ENCODE measurements around the gene AQP7.
"Not testable (repeated sequence)": the region's sequence is repeated elsewhere in the genome, so short reads cannot be mapped to it uniquely, and the experiment has no call there.

The AQP7 gene

DNA sequence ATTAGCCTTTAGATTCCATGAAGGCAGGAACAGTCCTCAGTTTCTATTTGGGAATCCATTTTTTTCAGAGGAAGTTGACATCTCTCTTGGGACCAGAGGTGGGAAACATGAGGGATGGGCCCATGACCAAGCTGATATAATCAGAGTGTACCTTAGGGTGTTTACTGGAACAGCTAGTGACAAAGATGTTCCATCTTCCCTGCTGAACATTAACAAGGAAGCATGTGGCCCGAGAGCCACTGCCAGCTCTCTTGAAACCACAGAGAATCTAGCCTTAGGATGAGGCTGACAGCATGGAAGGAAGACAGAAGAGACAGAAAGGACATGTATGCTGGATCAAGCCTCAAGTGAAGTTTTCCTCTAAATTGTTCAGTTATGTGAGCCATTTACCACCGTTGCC is 29.1 kb upstream of the AQP7 start:
- DNase-seq: no peak

DNA sequence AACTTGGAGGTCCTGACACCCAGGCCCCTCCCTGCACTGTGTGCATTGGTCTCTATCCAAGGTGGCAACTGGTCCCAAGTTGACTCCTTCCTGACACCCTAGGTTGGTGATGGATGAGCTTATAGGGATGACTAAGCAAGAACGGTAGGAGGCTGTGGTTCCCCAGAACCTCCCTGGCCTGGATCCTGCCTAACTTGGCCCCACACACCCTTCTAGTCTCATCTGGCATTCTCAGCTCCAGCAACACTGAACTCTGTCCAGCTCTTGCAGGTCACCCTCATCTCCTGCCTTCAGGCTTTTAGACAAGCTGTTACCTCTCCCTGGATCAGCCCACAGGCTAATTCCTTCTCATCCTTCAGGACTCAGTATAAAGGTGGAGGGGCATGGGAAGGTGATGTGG is 28.6 kb upstream of the AQP7 start:
- no peak for DNase-seq

DNA sequence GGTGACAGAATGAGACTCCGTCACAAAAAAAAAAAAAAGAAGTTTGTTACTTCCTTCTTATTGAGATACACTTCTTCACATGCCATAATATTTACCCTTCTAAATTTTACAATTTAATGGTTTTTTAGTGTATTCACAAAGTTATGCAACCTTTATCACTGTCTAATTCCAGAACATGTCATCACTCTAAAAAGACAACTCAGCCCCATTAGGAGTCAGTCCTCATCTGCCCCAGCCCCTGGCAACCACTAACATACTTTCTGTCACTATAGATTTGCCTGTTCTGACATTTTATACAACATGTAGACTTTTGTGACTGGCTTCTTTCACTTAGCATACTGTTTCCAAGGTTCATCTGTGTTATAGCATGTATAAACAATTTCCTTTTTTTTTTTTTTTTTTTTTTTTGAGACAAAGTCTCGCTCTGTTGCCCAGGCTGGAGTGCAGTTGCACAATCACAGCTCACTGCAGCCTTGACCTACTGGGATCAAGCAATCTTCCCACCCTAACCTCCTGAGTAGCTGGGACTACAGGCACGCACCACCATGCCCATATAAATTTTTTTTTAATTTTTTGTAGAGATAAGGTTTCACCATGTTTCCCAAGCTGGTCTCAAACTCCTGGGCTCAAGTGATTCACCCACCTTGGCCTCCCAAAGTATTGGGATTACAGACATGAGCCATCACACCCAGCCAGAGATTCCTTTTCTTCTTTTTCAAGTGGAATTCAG is 27.1 kb upstream of the AQP7 start:
- DNase-seq: no peak

DNA sequence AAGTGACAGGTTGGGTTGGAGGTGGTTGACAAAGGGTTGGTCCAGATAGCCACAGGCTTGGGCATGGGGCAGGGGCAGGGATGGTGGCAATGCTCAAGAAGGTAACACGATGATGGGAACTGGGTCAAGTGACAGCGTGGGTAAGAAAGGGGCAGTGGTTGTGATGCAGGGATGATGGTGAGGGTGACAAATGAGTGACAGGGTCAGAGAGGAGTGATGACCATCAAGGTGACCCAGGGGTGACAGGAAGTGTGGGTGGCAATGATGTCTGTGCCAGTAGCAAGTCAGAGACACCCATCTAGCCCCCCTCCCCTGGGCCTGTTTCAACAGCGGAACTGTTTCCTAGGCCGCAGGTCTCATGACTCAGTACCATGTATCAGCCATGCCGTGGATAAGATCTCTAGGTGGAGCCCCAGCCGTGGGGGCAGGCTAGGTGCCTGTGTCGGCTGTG is 24.5 kb upstream of the AQP7 start:
- peak; percentile 22 to 31 for DNase-seq

- DNase-seq: no peak
Measured at GRCh38 chr9:33425128-33425533, 22.8 kb upstream of the AQP7 start.

- not testable (repeated sequence) for DNase-seq
Measured at GRCh38 chr9:33424492-33424891, 22.1 kb upstream of the AQP7 start.

DNA sequence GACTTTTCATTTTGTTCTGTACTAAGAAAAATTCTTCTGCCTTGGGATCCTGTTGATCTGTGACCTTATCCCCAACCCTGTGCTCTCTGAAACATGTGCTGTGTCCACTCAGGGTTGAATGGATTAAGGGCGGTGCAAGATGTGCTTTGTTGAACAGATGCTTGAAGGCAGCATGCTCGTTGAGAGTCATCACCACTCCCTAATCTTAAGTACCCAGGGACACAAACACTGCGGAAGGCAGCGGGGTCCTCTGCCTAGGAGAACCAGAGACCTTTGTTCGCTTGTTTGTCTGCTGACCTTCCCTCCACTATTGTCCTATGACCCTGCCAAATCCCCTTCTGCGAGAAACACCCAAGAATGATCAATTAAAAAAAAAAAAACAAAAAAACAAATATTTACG is 21.7 kb upstream of the AQP7 start:
- not testable (repeated sequence) for DNase-seq

DNA sequence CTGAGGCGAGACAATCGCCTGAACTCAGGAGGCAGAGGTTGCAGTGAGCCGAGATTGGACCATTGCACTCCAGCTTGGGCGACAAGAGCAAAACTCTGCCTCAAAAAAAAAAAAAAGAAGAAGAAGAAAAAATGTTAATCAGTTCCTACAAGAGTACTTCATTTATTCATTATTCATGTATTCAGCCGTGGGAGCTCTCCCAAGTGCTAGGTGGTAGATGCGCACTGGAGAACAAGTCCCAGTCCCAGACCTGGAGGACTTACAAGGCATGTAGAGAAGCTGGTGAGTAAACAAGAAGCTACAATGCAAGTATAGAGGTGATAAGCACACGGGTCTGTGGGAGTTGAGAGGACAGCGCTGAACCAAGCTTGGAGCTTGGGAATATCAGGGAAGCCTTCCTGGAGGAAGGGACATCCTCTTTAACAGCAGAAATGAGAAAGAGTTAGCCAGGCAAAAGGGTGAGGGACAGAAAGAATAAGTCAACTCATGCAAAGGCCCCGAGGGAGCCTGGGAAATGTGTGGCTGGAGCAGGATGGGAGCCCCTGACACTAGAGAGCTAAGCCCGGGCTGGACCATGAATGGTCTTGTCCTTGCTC is 17.4 kb upstream of the AQP7 start:
- DNase-seq: no peak

- DNase-seq: no peak
Measured at GRCh38 chr9:33418090-33418489, 15.7 kb upstream of the AQP7 start.

DNA sequence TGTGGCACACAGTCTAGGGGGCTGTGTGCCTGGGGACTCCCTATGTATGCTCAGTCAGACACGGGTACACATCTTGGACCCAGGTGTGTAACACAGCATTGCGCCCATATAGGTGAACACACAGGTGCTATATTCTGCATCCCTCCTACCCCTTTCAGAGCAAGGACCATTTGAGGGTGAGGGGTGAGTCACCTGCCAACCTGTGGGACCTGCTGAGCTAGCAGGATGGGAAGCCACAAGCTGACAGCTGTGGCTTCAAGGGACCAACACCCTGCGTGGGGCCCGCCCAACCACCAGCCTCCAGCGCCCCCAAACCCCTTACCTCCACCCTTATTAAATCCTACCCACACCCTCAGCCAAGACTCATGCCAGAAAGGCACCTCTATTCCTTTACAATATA is 14.6 kb upstream of the AQP7 start:
- peak; percentile 19 to 38 for DNase-seq

- peak; percentile 89 to 92 for DNase-seq
Measured at GRCh38 chr9:33415501-33416038, 13.2 kb upstream of the AQP7 start.

DNA sequence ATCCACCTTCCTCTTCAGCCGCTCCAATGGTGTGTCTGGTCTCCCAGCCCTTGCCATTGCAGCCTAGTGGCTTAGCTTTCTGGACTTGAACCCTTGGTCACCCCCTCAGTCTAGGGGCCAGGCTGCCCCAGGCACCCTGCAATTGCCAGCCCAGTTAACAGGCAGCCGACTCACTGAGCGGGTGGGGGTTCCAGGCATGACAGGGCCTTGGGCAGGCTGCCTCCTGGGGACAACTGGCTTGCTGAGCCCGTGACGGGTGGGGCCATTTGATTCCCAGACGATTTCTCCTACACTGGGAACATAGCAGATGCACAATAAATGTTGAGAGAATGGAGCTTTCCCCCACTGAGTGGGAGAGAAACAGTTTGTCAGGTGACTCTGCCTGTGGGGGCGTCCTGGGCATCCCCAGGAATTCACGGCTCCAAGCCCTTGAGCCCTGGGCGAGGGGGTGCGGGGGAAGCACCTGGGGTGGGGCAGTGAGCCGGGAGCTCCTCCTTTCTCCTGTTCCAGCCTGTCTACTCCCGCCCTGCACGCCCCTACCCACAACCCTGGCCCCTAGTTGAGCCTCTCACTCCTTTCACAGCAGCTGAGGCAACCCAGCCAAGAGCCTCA is 12.6 kb upstream of the AQP7 start:
- no peak for DNase-seq

- peak in 1 of 2 donors; percentile 4 for DNase-seq
Measured at GRCh38 chr9:33414268-33414667, 11.9 kb upstream of the AQP7 start.

GRCh38 chr9:33408087-33408486 is 5.7 kb upstream of the AQP7 start:
- DNase-seq: no peak

GRCh38 chr9:33407061-33407460 is 4.7 kb upstream of the AQP7 start:
- no peak for DNase-seq

GRCh38 chr9:33404788-33405362 is 2.5 kb upstream of the AQP7 start:
- no peak for DNase-seq

DNA sequence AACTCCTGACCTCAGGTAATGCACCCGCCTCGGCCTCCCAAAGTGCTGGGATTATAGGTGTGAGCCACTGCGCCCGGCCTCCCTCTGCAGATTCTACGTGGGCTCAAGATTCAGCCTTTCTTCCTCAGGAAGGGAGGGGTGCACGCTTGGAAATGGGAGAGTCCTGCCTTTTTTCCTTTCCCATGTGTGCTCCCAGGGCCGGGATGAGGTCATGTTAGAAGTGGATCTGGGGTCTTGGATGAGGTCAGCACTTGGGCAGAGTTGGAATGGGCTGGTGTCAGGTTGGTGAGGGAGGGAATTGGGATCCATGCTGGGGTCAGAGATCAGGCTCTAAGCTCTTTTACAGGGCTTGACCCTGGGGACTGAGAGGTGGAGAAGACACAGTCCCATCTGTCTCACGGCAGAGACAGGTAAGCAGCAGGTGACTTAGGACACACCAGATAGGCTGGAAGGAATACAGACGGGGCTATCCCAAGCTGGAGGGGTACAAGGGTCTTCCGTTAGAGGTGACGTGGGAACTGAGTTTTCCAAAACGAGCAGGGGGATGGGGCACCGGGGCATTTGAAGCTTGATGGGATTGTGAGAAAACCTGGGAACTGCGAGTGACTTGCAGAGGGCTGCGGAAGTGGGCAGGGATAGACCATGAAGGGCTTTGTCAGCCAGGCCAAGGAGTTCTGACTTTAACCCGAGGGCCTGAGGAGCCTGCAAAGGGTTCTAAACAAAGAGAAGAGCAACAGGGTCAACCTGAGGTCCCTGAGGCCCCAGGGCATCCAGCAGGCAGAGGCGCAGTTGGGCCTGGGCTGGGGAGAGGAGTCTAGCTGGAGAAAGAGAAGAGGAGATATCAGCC is 1.8 kb upstream of the AQP7 start:
- no peak for DNase-seq

DNA sequence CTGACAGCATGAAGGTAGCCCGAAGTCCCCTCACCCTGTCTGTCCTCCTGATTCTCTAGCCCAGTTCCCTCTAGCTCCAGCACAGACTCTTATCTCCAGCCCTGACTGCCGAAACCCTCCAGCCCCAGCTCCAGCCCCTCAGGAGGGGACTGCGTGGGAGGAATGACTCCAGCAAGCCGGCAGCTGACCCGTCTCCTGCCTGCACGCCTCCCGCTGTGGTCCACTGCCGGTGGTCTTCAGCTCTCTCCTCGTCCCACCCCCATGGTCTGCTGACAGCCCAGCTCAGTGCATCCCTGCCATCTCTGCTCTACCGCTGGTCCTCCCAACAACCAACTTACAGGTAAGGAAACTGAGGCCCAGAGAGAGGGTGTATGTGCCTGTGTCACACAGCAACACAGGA is 559 bp downstream of the AQP7 start:
- not testable (repeated sequence) for DNase-seq

DNA sequence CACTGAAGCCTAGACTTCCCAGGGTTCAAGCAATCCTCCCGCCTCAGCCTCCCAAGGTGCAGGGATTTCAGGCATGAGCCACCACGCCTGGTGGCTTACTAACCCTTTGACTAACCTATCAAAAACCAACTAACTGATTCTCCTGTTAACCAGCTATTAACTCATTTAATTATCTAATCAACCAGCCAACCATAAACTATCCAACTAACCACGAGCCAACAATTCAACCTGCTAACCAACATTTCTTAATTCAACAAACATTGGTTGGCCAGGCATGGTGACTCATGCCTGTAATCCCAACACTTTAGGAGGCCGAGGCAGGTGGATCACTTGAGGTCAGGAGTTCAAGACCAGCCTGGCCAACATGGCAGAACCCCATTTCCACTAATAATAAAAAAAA is 3.3 kb downstream of the AQP7 start:
- DNase-seq: not testable (repeated sequence)

DNA sequence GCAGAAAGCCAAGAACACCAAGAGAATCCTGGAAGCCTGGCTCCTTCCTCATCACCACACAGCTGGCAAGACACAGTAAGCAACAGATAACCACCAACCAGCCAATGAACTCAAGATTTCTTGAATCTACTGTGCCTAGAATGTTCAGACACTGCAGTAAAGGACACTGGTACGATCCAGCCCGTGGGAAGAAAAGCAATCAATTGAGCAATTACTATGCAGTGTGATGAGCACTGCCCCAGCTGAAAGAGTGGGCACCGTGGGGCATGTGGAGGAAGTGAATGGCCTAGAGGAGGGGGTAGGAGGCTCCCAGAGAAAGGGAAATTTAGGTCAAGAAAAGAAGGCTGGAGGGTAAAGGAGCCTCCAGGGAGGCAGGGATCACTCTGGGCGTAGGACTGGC is 4.6 kb downstream of the AQP7 start:
- DNase-seq: not testable (repeated sequence)

DNA sequence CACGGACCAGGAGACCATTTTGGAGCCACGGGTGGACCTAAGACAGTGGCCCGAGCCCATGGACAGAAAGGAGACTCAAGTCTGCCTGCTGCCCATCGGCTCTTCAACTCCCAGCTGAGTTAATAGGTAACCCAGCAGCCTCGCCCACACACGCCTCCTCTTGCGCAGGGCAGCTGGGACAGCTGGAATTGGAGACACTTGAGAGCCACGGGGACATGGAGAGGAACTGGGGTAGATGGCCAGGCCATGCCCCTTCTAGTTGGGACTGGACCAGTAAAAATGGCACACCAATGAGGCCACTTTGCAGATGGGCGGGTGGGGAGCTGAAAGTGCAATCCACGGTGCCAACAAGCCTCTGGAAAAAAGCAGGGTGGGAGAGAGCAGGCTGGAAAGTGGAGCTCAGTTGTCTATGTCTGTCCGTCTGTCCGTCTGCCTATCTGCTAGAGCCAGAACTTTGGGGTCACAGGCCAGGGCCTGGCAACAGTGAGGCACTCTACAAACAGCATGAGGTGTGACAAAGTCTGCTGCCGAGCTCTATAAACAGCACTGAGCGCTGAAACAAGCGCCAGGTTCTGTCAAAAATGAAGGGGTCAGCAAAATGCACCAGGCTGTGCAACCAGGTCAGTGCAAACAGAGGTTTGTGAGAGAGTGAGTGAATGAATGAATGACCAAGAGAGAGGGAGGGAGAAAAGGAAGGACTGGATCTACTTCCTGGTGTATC is 7.0 kb downstream of the AQP7 start:
- DNase-seq: not testable (repeated sequence)

DNA sequence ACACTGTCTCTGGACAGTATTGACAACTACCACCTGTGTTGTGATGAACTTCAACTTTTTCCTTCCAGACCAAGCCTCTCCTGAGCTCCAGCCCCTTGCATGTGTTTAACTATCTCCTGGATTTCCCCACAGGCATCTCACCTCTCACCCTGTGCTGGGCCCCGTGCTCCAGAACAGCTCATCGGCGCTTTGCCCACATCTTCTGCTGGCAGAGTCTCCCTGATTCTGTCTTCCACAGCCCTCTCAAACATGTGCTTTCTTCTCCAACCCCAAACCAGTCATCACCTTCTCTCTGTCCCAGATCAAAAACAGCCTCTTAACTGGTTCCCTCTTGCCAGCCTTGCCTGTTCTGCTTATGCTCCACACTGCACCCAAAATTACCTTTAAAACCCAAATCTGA is 8.4 kb downstream of the AQP7 start:
- not testable (repeated sequence) for DNase-seq
